H1 (cell line): ENCODE results near the gene TSPAN5. TPM values are rescaled to one million over a fixed set of nuclear protein-coding genes. Genes with fewer than 3 reads are reported as not detected.

Experiments
- CTCF ChIA-PET: fragments of 300-600 bp; sonication (Branson Sonifier 250); formaldehyde crosslinking; loops from one replicate; lab custom pipeline; 2021; ENCODE audit not compliant: partially characterized antibody; lab: Charles Lee
- POLR2A ChIA-PET: fragments of 300-600 bp; sonication (Branson Sonifier 250); formaldehyde crosslinking; loops from one replicate; lab custom pipeline; 2021; ENCODE audit warnings: inconsistent platforms; ENCODE audit not compliant: partially characterized antibody; lab: Charles Lee
- DNase-seq, 2 experiments: peaks; one replicate each; pipeline versions ENCODE4 v3.0.0 to v3.0.0-alpha.2; 2010 to 2022; ENCODE audit warnings: low spot score in 2 of 2, low read depth in 1 of 2, mixed read lengths in 1 of 2
- FAIRE-seq: peaks from 2 replicates; lab custom pipeline; 2011; peaks lifted over from hg19 to GRCh38; lab: Jason Lieb, UNC
- H2AFZ ChIP-seq: 2 replicates; pipeline ENCODE4 v1.8.1; 2012; ENCODE audit warnings: low read length, inconsistent platforms
- H2AK5ac ChIP-seq: 2 replicates; pipeline ENCODE4 v1.6.1; 2013; ENCODE audit warnings: low read depth, low read length
- H2BK120ac ChIP-seq: replicated peaks from 2 replicates; pipeline ENCODE3; 2013; ENCODE audit warnings: low read depth, low read length, inconsistent platforms
- H2BK12ac ChIP-seq: 2 replicates; pipeline ENCODE4 v1.6.1; 2013; ENCODE audit warnings: low read depth, low read length
- H2BK15ac ChIP-seq: 2 replicates; pipeline ENCODE4 v1.6.1; 2013; ENCODE audit warnings: low read length
- H2BK20ac ChIP-seq: 2 replicates; pipeline ENCODE4 v1.6.1; 2013; ENCODE audit warnings: low read length
- H2BK5ac ChIP-seq: 2 replicates; pipeline ENCODE4 v1.6.1; 2013; ENCODE audit warnings: low read depth, low read length
- H3K14ac ChIP-seq: 2 replicates; pipeline ENCODE4 v1.6.1; 2013; ENCODE audit warnings: inconsistent platforms; ENCODE audit not compliant: insufficient read length
- H3K18ac ChIP-seq: 2 replicates; pipeline ENCODE4 v1.6.1; 2013; ENCODE audit warnings: low read length; ENCODE audit errors: extremely low read depth
- H3K23ac ChIP-seq: 2 replicates; pipeline ENCODE4 v1.6.1; 2013; ENCODE audit warnings: inconsistent platforms; ENCODE audit not compliant: insufficient read length
- H3K23me2 ChIP-seq: 2 replicates; pipeline ENCODE4 v1.6.1; 2013; ENCODE audit warnings: low read depth, low read length
- H3K27ac ChIP-seq: 2 replicates; pipeline ENCODE4 v1.6.1; 2011; ENCODE audit warnings: low read depth, low read length, inconsistent platforms
- H3K27me3 ChIP-seq, 4 experiments: replicated peaks in 1 of 4; 1 replicate in 1 of 4; 2 replicates in 3 of 4; pipeline versions ENCODE4 v1.6.1 to v1.8.1; 2011 to 2013; ENCODE audit warnings: low read length in 3 of 4, mild to moderate bottlenecking in 3 of 4, inconsistent platforms in 2 of 4, mixed read lengths in 2 of 4, moderate library complexity in 1 of 4; ENCODE audit not compliant: control insufficient read depth in 3 of 4, insufficient read depth in 3 of 4; ENCODE audit errors: extremely low read depth in 1 of 4
- H3K36me3 ChIP-seq, 4 experiments: 2 replicates each; pipeline versions ENCODE4 v1.6.1 to v1.8.1; 2011 to 2013; ENCODE audit warnings: mild to moderate bottlenecking in 4 of 4, low read length in 3 of 4, moderate library complexity in 2 of 4, control low read depth in 1 of 4, inconsistent platforms in 1 of 4; ENCODE audit not compliant: insufficient read depth in 4 of 4, control insufficient read depth in 2 of 4
- H3K4ac ChIP-seq: replicated peaks from 2 replicates; pipeline ENCODE3; 2013; ENCODE audit warnings: low read length, low read depth, mixed read lengths, inconsistent platforms; ENCODE audit not compliant: insufficient read length
- H3K4me1 ChIP-seq, 4 experiments: replicated peaks in 1 of 4; 1 replicate in 1 of 4; 2 replicates in 3 of 4; pipeline versions ENCODE4 v1.6.1 to v1.8.1; 2011 to 2013; ENCODE audit warnings: low read length in 3 of 4, inconsistent platforms in 2 of 4, mixed read lengths in 1 of 4; ENCODE audit not compliant: insufficient read depth in 4 of 4, control insufficient read depth in 3 of 4
- H3K4me2 ChIP-seq, 2 experiments: 2 replicates each; pipeline versions ENCODE4 v1.6.1 to v1.8.1; 2011 to 2013; ENCODE audit warnings: low read depth in 2 of 2, low read length in 2 of 2, control low read depth in 1 of 2, inconsistent platforms in 1 of 2, mild to moderate bottlenecking in 1 of 2; ENCODE audit not compliant: insufficient read depth in 1 of 2
- H3K4me3 ChIP-seq, 4 experiments: fragments of 200-600, 300-600 bp in 1 of 4; sonication (generic), shearing (Covaris generic), sonication (Bioruptor Twin) in 1 of 4; 2 replicates each; pipeline versions ENCODE4 v1.5.1 to v1.8.1; 2011 to 2016; ENCODE audit warnings: low read length in 4 of 4, low read depth in 3 of 4, control low read depth in 2 of 4, inconsistent platforms in 2 of 4, mild to moderate bottlenecking in 2 of 4, mixed read lengths in 1 of 4, moderate library complexity in 1 of 4; ENCODE audit not compliant: insufficient read depth in 2 of 4; ENCODE audit errors: extremely low read depth in 1 of 4
- H3K56ac ChIP-seq: replicated peaks from 2 replicates; pipeline ENCODE3; 2013; ENCODE audit warnings: low read depth, mild to moderate bottlenecking, mixed read lengths, low read length, inconsistent platforms; ENCODE audit not compliant: insufficient read length
- H3K79me1 ChIP-seq: 2 replicates; pipeline ENCODE4 v1.6.1; 2013; ENCODE audit warnings: low read depth, low read length, control low read depth
- H3K79me2 ChIP-seq, 2 experiments: 2 replicates each; pipeline versions ENCODE4 v1.6.1 to v1.8.1; 2012 to 2013; ENCODE audit warnings: low read length in 2 of 2, mild to moderate bottlenecking in 2 of 2, inconsistent platforms in 1 of 2; ENCODE audit not compliant: insufficient read depth in 2 of 2, control insufficient read depth in 1 of 2
- H3K9ac ChIP-seq, 4 experiments: replicated peaks in 1 of 4; 1 replicate in 1 of 4; 2 replicates in 3 of 4; pipeline versions ENCODE4 v1.6.1 to v1.8.1; 2011 to 2013; ENCODE audit warnings: low read depth in 3 of 4, low read length in 3 of 4, control low read depth in 2 of 4, mild to moderate bottlenecking in 2 of 4, moderate library complexity in 2 of 4, inconsistent platforms in 1 of 4; ENCODE audit errors: extremely low read depth in 1 of 4
- H3K9me3 ChIP-seq, 2 experiments: 2 replicates each; pipeline versions ENCODE4 v1.6.1 to v1.8.1; 2012 to 2013; ENCODE audit warnings: mild to moderate bottlenecking in 2 of 2, moderate library complexity in 2 of 2, control low read depth in 1 of 2, inconsistent platforms in 1 of 2, low read depth in 1 of 2, low read length in 1 of 2, mixed read lengths in 1 of 2; ENCODE audit not compliant: insufficient read depth in 2 of 2
- H4K20me1 ChIP-seq, 2 experiments: replicated peaks in 1 of 2; 2 replicates each; pipeline versions ENCODE3 to v1.8.1; 2011 to 2013; ENCODE audit warnings: inconsistent platforms in 2 of 2, low read length in 2 of 2, mild to moderate bottlenecking in 1 of 2; ENCODE audit not compliant: insufficient read depth in 2 of 2, control insufficient read depth in 1 of 2
- H4K5ac ChIP-seq: 2 replicates; pipeline ENCODE4 v1.6.1; 2013; ENCODE audit warnings: low read length, low read depth, mixed read lengths, inconsistent platforms; ENCODE audit not compliant: insufficient read length
- H4K8ac ChIP-seq: 2 replicates; pipeline ENCODE4 v1.8.0; 2013; ENCODE audit warnings: mild to moderate bottlenecking, moderate library complexity, low read length, inconsistent platforms; ENCODE audit not compliant: insufficient read depth; ENCODE audit errors: extremely low read depth
- H4K91ac ChIP-seq: replicated peaks from 2 replicates; pipeline ENCODE3; 2013; ENCODE audit warnings: low read length, mixed read lengths, inconsistent platforms; ENCODE audit not compliant: insufficient read length
- E2F6 ChIP-seq: IDR thresholded peaks from 2 replicates; pipeline ENCODE4 v1.6.1; 2012; ENCODE audit warnings: inconsistent platforms
- EP300 ChIP-seq, 2 experiments: IDR thresholded peaks; 1 replicate in 1 of 2; 2 replicates in 1 of 2; pipeline ENCODE4 v1.6.1; 2011 to 2012; ENCODE audit warnings: low read depth in 2 of 2, low read length in 2 of 2, mild to moderate bottlenecking in 2 of 2, borderline replicate concordance in 1 of 2, inconsistent platforms in 1 of 2, moderate library complexity in 1 of 2
- FOSL1 ChIP-seq: IDR thresholded peaks from 2 replicates; pipeline ENCODE4 v1.6.1; 2011; ENCODE audit warnings: mild to moderate bottlenecking, low read depth, low read length, moderate library complexity; ENCODE audit not compliant: insufficient read depth
- JUN ChIP-seq: IDR thresholded peaks from 2 replicates; pipeline ENCODE4 v1.6.1; 2011; ENCODE audit warnings: low read depth, mild to moderate bottlenecking, improper control_type of control experiment, low read length
- RNF2 ChIP-seq: fragments of 200-900, 300-1000 bp; sonication (generic); IDR thresholded peaks from 2 replicates; pipeline ENCODE4 v1.7.1; 2016; ENCODE audit warnings: borderline replicate concordance, low read depth, mild to moderate bottlenecking, antibody characterized with exemption, low read length; ENCODE audit not compliant: poor library complexity, severe bottlenecking; ENCODE audit errors: missing control alignments
- RXRA ChIP-seq: IDR thresholded peaks from 2 replicates; pipeline ENCODE4 v1.6.1; 2011; ENCODE audit warnings: low read depth, mild to moderate bottlenecking, low read length, moderate library complexity; ENCODE audit not compliant: insufficient read depth
- SP4 ChIP-seq: IDR thresholded peaks from 2 replicates; pipeline ENCODE4 v1.6.1; 2012; ENCODE audit warnings: low read length, inconsistent platforms
- TAF7 ChIP-seq: optimal IDR thresholded peaks from 2 replicates; pipeline ENCODE3; 2011; ENCODE audit warnings: low read depth, mild to moderate bottlenecking, inconsistent platforms, low read length, moderate library complexity, borderline replicate concordance
- WGBS, 2 experiments: shearing (Covaris generic) in 1 of 2; methylation state at CpG; one replicate each; pipeline versions ENCODE4 v1.1.6 to v1.1.7; 2013 to 2015; ENCODE audit warnings: low lambda C conversion rate in 2 of 2, mixed read lengths in 2 of 2, inconsistent platforms in 1 of 2, low coverage in 1 of 2, missing lambda C conversion rate in 1 of 2; ENCODE audit not compliant: insufficient replicate concordance in 2 of 2, insufficient coverage in 1 of 2, insufficient read length in 1 of 2; ENCODE audit errors: extremely low coverage in 1 of 2, missing lambda C conversion rate in 1 of 2; 5-methylcytosine and 5-hydroxymethylcytosine counted together
- polyA plus RNA-seq, 7 experiments: library from polyadenylated mRNA; depleted of rRNA in 3 of 7; stranded (reverse) in 5 of 7; unstranded in 2 of 7; fragments of >200 nt in 5 of 7; fragments of 200-250 nt in 2 of 7; gene quantifications; 1 replicate in 5 of 7; 2 replicates in 1 of 7; 4 replicates in 1 of 7; pipeline versions ENCODE4 v1.2.1 to v1.2.3, GENCODE V29; 2011 to 2013; ENCODE audit warnings: missing spikeins in 2 of 7, mixed read lengths in 2 of 7
- total RNA-seq: library from RNA; stranded (reverse); fragmentation: NEBNext Ultra II Directional; extraction: Animal tissue kit (Norgen Biotek cat#: 25700); gene quantifications from 2 replicates; pipeline ENCODE4 v1.2.1, GENCODE V29; 2021
- TF ChIP-seq, protein P1 (sequence below): IDR thresholded peaks from 2 replicates; pipeline ENCODE4 v1.6.1; 2011; ENCODE audit warnings: low read depth, mild to moderate bottlenecking, low read length; ENCODE audit not compliant: insufficient read depth

TSPAN5 gene
- total and polyA plus RNA-seq, 2 of the 8 experiments (the other 6 are each of a cell fraction or from before 2014, with no cell fraction given) = 17.6 to 21.2 TPM

DNA sequence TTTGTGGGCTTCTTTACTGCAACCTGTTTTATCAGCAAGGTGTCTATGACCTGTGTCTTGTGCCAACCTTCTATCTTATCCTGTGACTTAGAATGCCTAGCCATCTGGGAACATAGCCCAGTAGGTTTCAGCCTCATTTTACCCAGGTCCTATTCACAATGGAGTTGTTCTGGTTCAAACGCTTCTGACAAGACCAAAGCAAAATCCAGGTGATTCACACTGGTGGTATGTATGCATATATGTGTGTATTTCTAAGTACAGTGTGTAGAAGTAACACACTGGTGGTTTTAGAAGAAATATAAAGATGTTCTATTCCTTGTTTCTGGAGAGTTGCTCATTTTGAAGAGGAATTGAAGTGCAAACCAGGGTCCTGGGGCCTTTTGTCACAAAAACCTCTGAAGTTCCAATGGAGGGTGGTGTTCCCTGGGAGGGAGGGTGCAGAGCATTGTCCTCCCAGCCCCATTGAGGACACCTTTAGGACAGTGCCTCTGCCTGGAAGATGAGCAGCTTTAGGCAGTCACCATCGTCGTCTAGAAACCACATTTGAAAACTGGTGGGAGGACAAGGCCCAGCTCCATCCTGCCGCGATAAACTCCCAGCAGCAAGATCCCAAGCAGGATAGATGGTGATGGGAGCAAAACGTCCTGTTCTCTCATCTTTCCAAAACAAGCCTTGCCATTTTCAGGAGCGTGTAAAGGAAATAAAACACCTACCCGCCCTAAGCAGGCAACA, 191.4 kb downstream of the TSPAN5 start:
- no peak overlapping the region for H2AK5ac ChIP-seq
- H3K9me3 ChIP-seq = no peaks in the 10 kb centered on the region
- FAIRE-seq (no peak), DNase-seq (peak in 1 of 2 experiments; percentile 28)
- no peak overlapping the region for H2BK15ac ChIP-seq
- H2BK20ac ChIP-seq = no peak overlapping the region
- H4K20me1 ChIP-seq = no peaks in the 10 kb centered on the region
- no peak overlapping the region for H3K27ac ChIP-seq
- no peak overlapping the region for H3K18ac ChIP-seq
- H3K36me3 ChIP-seq = 0 out of 8 replicates have a peak, but pooled peaks cover 0 to 4% (median 0%) of the 10 kb centered on the region in 4 experiments
- no peaks in the 10 kb centered on the region for H3K79me2 ChIP-seq
- WGBS, 2 experiments = 65% methylated on average over 8 of the region's 8 CpGs; no CpG with 5 or more reads in 1 of the 2 experiments
- H3K4ac ChIP-seq = no peak overlapping the region
- H2AFZ ChIP-seq = peak overlapping the region; percentile 91
- no peaks in the 10 kb centered on the region for H3K79me1 ChIP-seq
- peak overlapping the region in 1 of 2 experiments; percentile 5; a peak in 1 of 4 replicates for H3K4me2 ChIP-seq
- H2BK120ac ChIP-seq = no peak overlapping the region
- no peak overlapping the region for H3K9ac ChIP-seq
- H2BK12ac ChIP-seq = no peak overlapping the region; the same call in 1 of the 2 replicates
- no peak overlapping the region for H3K4me3 ChIP-seq
- no peak overlapping the region for H4K8ac ChIP-seq
- no peaks in the 10 kb centered on the region for H3K23me2 ChIP-seq
- H3K14ac ChIP-seq = no peak overlapping the region
- peaks cover 0 to 8% (median under 1%) of the 10 kb centered on the region in 4 experiments; a peak in 4 of 7 replicates for H3K4me1 ChIP-seq
- no peak overlapping the region for H4K5ac ChIP-seq
- no peaks in the 10 kb centered on the region for H3K27me3 ChIP-seq
- H2BK5ac ChIP-seq = no peak overlapping the region
- H3K56ac ChIP-seq = no peak overlapping the region
- H3K23ac ChIP-seq = no peak overlapping the region
- ChIA-PET POLR2A (interaction anchor here (0.9 to 1.7 kb wide), 6 partner anchors 18 to 621 kb away, joined by 3 to 6 read pairs (median 3); partner anchors contain the start of genes ADH5 and TSPAN5), CTCF (interaction anchor here (0.5 to 2.8 kb wide), 54 partner anchors 8 to 938 kb away, joined by 3 to 13 read pairs (median 4); partner anchors contain the start of genes STPG2 and TSPAN5)
- H4K91ac ChIP-seq = no peak overlapping the region
- TF ChIP-seq RXRA (no peak), FOSL1 (no peak), SP4 (no peak), TAF7 (no peak), E2F6 (no peak), EP300 (IDR thresholded peaks at IDR 0.05; ENCODE audit: borderline replicate concordance in 1 of 2, low read depth in 2 of 2, low read length in 2 of 2) (no peak), RNF2 (no peak), JUN (no peak)
- TF ChIP-seq, protein P1, sequence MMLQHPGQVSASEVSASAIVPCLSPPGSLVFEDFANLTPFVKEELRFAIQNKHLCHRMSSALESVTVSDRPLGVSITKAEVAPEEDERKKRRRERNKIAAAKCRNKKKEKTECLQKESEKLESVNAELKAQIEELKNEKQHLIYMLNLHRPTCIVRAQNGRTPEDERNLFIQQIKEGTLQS = no peak
